HUDEP-2 (cell line): ENCODE data around the gene SRRM3.
"Not testable (repeated sequence)": the region's sequence is repeated elsewhere in the genome, so short reads cannot be mapped to it uniquely, and the experiment has no call there.

Source experiments
- DNase-seq, 76 experiments: peaks; one replicate each; lab custom pipeline; 2025; ENCODE audit not compliant: unreplicated experiment in 76 of 76; lab: John Stamatoyannopoulos, UW

The SRRM3 gene

DNA sequence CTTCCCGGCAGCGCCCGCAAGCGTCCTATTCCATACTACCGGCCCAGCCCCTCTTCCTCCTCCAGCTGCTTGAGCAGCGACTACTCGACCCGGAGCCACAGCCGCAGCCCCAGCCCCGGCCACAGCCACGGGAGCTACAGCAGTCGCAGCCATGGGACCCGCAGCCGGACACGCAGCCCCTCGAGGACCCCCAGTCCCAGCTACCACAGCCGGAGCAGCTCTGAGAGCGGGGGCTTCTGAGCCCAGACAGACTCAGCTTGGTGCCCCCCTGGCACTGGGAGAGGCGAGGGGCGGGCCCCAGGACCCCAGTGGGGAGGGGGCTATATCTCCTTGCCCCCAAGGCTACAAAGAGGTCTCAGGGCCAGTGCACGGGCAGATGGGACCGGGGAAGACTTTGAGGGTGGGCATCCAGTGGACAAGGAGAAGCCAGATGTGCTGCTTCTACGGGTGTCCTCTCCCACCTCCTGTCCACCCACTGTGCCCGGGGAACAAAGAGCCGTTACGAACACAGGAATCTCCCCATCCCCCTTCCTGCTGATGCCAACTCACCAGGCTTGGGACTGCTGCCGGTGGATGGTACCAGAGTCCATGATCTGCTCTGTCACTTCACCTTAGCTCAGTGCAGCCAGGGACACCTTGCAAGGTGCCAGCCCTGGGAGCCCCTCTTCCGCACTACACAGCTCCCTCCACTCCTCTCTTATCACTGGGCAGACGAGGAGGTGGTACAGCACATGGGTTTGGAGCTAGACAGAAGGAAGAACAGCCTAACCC lies 84.1 kb downstream of the SRRM3 start:
- no peak for DNase-seq

DNA sequence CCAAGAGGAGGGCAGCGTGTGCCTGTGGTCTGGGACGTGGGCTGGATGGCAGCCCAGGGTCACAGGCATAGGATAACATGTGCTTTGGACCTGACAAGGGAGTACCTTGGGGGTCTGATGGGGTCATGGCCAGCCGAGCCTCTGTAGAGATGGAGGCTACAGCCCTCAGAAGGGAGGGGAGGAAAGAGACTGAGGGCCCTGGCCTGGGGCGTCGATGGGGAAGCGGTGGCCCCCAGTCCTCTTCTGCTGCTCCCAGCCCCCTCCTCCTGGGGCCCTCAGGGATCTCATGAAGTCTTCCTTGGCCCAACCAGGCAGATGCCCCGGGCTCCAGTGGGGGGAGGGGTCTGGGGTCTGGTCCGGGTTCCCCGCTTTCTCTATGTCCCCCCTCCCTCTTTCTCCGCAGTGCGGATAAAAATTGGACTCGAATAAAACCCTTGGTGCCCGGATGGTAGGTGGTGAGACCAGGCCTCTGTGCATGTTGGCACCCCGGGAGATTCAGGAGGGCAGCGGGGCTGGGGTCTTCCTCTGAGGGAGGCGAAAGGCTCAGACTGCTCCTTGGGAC lies 85.2 kb downstream of the SRRM3 start:
- DNase-seq: no peak

DNA sequence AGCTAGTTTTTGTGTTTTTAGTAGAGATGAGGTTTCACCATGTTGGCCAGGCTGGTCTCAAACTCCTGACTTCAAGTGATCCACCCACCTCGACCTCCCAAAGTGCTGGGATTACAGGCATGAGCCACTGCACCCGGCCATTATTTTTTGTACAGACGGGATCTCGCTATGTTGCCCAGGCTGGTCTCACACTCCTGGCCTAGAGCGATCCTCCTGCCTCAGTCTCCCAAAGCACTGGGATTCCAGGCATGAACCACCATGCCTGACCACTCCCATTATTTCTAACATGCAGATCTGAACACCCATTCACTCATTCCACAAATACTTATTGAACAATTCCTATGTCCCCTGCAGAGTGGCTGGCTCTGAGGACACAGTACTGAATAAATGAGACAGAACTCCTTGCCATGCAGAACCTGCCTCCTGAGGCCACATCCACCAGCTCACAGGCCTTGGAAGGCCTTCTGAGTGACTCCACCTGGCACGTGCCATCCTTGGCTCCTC lies 89.2 kb downstream of the SRRM3 start:
- DNase-seq: peak in 7 of 76 experiments; percentile 7 to 40 (median 27)

DNA sequence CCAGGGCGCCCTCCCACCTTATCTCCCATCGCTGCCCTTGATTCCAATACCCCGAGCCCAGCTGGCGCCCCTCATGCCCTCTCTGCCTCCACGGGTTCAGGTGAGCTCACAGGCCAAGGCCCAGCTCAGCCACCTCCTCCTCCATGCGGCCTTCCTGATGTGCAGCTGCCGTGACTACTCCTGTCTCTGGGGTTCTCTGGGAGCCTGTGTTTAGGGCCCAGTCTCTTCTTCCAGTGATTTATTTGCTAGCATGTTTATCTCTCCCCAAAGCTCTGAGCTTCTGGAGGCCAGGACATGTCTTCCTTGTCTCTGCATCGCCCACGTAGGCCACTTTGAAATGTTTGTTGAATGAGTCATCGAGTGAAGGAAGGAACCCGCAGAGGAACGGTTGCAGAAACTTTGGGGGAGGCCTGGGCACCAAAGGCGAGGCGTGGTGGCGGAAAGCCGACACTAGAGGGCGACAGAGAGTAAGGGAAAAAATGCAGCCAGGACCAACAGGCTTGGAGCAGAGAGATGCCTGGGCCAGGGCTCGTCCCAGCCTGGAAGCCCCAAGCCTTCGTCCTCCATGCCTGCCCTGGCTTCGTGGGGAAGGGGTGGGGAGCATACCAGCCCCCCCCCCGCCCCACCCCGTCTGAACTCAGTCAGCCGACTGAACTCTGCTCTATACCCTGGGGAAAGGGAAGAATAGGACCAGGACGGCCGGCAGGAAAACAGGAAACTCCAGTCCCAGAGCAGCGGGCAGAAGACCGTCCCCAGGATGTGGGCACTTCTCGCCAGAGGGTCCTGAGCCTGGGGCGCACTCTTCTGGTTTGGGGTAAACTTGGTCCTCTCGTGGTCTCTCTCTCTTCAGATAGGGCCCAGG lies 89.9 kb downstream of the SRRM3 start:
- DNase-seq: peak in 74 of 76 experiments; percentile 5 to 95 (median 83)

DNA sequence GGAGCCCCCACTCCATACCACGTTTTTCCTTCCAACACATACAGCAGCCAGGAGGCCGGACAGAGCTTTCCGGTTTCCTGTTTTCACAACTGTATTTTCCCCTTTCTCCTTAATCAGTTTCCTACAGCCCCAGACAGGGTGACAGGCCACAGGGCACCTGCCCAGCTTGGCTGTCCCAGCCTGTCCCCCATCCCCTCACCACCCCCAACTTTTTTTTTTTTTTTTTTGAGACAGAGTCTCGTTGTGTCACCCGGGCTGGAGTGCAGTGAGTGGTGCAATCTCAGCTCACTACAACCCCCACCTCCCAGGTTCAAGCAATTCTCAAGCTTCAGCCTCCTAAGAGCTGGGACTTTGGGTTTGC lies 90.5 kb downstream of the SRRM3 start:
- no peak for DNase-seq

DNA sequence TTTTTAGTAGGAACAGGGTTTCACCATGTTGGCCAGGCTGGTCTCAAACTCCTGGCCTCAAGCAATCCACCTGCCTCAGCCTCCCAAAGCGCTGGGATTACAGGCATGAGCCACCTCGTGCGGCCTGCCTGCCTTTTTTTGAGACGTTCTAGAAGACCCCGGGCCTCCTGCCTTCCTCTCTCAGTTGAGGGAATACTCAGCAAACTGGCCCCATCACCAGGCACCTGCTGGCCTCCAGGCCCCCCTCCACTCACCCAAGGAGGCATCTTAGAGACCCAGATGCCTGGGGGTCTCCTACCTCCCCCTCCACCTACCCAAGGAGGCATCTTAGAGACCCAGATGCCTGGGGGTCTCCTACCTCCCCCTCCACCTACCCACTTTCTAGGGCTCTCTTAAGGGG lies 91.2 kb downstream of the SRRM3 start:
- not testable (repeated sequence) for DNase-seq

DNA sequence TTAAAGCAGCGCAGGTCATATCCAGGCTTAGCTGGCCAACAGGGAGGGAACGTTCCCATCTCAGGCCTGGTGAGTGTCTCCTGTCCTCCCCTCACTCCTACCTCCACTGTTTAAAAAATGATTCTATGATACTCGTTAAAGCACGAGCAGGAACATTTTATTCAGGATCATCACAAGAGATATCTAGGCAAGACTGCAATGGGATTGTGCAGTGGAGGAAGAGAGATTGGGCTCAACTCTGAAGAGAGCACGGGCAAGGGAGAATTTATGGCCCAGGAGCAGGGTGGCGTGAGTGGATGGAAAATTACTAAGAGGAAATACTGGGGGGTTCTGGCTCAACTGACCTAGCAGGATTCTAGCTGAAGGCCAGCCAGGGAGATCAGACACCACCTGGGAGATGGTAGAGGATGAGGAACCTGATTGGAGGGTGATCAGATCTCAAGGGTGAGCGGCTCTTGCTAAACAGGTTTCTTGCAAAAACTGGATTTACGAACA lies 91.8 kb downstream of the SRRM3 start:
- DNase-seq: no peak

DNA sequence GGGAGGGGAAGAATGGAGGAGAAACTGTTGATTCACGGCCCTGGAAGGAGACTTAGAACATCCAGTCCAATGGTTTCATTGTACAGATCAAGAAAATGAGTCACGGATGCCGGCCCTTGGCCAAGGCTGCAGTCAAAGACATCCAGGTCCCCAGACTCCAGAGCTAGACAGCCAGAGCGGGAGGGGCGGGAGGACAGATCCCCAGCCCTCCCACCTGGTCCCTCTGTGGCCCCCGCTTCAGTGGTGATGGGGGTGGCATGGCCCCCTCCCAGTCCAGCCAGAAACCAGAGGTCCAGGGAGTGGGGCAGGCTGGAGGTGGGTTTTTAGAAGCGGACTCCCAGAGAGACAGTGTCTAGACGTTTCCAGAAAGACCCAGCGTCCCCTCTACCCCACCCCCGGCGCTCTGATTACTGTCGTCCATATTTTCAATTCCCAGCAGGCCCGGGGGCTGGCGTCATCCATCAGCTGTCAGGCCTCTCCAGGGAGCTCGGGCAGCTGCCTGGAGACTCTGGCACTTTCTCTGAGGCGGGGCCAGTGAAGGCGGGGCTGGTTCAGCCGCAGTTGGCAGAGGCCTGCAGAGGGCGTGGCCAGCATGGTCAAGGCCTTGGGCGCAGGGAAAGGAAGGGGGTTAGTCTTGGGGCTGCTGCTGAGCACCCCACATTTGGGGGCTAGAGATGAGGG lies 92.8 kb downstream of the SRRM3 start:
- DNase-seq: peak in 74 of 76 experiments; percentile 45 to 95 (median 85)

DNA sequence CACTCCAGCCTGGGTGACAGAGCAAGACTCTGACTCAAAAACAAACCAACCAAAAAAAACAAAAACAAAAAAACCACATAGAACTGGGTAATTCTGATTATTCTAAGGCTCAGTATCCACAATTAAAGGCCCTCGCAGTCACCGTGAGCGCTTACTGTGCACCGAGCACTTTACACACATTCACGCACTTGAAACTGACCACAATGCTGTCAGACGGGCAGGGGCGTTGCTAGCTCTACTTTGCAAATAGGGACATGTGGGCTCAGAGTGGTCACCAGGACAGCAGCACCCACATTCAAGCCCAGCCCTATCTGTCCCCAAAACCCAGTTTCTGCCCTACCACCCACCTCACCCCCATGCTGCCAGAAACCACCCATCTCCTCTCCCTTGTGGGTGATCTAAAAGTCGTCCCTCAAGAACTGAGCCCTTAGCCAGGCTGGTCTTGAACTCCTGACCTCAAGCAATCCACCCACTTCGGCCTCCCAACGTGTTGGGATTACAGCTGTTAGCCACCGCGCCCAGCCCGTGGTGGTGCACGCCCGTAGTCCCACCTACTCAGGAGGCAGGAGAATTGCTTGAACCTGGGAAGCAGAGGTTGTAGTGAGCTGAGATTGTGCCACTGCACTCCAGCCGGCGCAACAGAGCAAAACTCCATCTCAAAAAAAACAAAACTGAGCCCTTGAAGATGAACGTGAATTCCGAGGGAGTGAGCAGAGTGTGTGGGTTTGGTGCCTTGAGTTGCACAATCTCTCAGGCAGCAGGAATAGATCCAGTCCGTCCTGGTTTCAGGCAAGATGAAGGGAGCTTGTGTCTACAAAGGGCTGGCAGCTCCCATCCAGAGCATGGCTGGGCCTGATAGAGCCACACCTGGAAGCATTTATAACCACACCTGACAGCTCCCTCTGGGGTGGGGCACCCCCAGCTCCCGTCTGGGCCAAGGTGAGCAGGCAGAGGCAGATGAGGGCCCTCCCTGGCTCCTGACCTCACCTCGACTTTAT lies 95.3 kb downstream of the SRRM3 start:
- no peak for DNase-seq

DNA sequence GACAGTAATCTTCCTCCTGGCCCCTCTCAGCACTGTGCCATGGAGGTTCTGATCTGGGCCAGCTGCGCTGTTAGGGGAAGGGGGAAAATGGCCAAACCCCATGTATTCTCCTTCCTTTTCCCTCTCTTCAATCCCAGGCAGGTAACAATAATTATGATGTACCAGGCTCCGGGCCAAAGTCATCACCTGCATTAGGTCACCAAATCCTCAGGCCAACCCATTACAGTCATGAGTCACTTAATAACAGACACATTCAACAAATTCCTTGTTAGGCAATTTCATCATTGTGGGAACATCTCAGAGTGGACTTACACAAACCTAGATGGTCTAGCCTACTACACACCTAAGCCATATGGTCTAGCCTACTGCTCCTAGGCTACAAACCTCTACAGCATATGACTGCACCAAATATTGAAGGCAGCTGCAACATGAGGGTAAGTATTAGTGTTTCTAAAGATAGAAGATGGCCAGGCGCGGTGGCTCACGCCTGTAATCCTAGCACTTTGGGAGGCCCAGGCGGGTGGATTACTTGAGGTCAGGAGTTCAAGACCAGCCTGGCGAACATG lies 98.6 kb downstream of the SRRM3 start:
- DNase-seq: no peak

DNA sequence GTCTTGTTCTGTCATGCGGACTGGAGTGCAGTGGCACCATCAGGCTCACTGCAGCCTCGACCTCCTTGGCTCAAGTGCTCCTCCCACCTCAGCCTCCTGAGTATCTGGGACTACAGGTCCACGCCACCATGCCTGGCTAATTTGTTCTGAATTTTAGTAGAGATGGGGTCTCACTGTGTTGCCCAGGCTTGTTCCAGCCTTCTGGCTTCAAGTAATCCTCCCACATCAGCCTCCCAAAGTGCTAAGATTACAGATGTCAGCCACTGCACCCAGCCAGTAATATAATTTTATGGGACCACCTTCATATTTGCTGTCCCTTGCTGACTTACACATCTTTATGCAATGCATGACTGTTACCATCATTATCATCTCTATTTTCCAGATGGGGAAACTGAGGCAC lies 99.3 kb downstream of the SRRM3 start:
- DNase-seq: no peak

DNA sequence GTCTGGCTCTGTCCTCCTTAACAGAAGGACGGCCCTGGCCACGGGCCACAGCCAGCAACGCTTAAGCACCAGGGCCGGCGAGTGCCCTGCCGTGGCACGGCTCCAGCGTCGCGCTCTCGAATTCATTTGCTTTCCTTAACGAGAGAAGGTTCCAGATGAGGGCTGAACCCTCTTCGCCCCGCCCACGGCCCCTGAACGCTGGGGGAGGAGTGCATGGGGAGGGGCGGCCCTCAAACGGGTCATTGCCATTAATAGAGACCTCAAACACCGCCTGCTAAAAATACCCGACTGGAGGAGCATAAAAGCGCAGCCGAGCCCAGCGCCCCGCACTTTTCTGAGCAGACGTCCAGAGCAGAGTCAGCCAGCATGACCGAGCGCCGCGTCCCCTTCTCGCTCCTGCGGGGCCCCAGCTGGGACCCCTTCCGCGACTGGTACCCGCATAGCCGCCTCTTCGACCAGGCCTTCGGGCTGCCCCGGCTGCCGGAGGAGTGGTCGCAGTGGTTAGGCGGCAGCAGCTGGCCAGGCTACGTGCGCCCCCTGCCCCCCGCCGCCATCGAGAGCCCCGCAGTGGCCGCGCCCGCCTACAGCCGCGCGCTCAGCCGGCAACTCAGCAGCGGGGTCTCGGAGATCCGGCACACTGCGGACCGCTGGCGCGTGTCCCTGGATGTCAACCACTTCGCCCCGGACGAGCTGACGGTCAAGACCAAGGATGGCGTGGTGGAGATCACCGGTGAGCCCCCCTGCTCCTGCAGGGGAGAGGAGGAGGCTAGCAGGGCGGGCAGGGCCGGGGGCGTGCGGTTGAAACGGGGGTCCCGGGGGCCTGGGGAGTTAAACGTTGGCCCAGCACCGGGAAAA lies 100.9 kb downstream of the SRRM3 start, which contains the start of gene HSPB1:
TSS of gene HSPB1 (plus strand) at position 327 of the 855 bp plus-strand sequence. CDS start at position 367, 40 bp downstream.
- peak; percentile 41 to 96 (median 90) for DNase-seq

DNA sequence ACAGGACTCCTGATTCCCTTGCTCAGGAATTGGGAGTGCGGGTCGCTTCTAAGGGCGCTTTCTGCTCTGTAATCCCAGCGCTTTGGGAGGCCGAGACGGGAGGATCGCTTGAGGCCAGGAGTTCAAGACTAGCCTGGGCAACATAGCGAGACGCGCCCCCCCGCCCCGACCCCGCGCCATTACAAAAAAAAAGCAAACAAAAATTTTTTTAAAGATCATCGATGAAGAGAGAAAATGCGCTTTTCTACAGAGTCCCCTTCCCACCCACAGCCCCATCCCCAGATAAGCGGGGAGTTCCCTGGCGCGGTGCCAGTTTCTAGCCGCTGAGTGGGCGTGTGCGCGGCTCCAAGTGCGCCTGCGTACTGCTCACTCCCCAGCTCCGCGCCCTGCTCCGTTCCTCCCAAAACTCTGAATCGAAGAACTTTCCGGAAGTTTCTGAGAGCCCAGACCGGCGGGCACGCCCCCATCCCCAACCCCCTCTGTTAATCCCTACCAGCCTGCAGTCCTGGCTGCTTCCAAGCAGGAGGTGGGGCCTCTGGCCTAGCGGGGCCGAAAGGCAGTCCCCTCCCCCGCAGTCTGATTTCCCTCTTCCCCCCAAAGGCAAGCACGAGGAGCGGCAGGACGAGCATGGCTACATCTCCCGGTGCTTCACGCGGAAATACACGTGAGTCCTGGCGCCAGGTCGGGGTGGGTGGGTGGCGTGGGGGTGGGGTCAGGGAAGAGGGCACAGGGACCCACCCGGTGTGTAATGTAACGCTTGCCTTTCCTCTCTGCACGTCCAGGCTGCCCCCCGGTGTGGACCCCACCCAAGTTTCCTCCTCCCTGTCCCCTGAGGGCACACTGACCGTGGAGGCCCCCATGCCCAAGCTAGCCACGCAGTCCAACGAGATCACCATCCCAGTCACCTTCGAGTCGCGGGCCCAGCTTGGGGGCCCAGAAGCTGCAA lies 101.8 kb downstream of the SRRM3 start:
- DNase-seq: peak in 74 of 76 experiments; percentile 46 to 93 (median 80)

DNA sequence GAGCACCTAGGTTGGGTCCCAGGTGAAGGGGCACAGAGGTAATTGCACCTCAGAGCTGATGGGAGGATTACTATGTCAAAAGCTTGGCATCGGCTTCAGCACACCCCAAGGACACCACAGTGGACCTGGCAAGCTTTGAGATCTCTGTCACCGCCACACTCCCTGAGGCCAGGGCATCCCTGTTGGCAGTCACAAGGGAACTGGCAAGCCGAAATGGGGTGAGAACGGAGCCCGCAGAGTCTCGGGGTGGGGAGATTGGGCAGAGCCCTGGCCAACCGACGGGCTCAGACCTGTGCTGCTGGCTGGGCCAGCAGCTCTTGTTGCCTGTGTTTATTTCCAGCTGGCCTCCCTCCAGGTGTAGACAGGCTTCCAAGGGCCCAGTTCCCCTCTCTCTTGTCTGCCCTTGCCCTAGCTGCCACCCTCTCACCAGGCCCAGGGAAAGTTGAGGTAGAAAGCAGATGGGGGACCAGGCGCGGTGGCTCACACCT lies 103.2 kb downstream of the SRRM3 start:
- peak in 5 of 76 experiments; percentile 12 to 37 (median 15) for DNase-seq

DNA sequence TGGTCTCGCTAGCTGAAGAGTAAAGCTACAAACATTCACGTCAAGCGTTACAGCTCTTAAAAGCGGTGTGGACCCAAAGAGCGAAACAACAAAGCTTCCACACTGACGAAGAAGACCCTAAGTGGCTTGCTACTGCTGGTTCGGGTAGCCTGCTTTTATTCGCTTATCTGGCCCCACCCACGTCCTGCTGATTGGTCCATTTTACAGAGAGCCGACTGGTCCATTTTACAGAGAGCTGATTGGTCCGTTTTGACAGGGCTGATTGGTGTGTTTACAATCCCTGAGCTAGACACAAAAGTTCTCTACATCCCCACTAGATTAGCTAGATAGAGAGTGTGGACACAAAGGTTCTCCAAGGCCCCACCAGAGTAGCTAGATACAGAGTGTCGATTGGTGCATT lies 107.2 kb downstream of the SRRM3 start:
- not testable (repeated sequence) for DNase-seq

DNA sequence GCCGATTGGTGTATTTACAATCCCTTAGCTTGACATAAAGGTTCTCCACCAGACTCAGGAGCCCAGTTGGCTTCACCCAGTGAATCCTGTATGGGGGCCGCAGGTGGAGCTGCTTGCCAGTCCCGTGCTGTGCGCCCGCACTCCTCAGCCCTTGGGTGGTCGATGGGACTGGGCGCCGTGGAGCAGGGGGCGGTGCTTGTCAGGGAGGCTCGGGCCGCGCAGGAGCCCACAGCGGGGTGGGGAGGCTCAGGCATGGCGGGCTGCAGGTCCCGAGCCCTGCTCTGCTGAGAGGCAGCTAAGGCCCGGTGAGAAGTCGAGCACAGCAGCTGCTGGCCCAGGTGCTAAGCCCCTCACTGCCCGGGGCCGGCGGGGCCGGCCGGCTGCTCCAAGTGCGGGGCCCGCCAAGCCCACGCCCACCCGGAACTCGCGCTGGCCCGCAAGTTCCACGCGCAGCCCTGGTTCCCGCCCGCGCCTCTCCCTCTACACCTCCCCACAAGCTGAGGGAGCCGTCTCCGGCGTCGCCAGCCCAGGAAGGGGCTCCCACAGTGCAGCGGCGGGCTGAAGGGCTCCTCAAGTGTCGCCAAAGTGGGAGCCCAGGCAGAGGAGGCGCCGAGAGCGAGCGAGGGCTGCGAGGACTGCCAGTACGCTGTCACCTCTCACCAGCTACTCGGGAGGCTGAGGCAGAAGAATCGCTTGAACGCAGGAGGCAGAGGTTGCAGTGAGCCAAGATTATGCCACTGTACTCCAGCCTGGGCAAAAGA lies 107.8 kb downstream of the SRRM3 start:
- not testable (repeated sequence) for DNase-seq
